HG03097 (cell line): ENCODE measurements around the gene LRRC63.

Experiments used
- ATAC-seq: cut with Tn5 transposase; IDR thresholded peaks from one replicate; pipeline ENCODE4 v1.9.1; 2021; ENCODE audit not compliant: unreplicated experiment, low FRiP score

The LRRC63 gene

DNA sequence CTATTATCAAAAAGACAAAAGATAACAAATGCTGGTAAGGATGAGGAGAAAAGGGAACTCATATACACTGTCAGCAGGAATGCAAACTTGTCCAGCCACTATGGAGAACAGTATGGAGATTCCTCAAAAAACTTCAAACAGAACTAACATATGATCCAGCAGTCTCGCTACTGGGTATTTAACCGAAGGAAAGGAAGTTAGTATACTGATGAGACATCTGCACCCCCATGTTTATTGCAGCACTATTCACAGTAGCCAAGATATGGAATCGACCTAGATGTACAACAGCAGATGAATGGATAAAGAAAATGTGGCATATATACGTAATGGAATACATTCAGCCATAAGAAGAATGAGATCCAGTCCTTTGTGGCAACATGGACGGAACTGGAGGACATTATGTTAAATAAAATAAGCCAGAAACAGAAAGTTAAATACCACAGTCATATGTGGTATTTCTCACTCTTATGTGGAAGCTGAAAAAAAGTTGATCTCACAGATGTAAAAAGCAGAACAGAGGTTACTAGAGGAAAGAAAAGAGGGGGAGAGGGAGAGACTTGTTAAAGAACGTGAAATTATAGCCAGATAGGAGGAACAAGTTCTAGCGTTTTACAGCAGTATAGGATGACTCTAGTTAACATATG lies 92.1 kb downstream of the LRRC63 start:
- no peak for ATAC-seq

DNA sequence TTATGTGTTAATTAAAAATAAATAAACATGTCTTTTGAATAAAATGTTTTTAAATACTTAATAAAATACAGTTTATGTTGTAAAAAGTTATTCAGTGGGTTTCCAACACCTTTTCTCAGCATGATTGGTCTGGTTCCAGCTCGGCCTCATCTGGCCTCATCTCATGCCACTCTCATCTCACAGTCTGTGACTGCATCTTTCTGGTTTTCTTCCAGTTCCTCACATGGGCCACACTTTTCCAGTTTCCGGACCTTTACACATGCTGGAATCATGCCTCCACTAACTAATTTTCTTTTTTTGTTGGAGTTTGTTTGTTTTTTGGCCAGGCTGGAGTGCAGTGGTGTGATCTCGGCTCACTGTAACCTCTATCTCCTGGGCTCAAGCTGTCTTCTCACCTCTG lies 92.8 kb downstream of the LRRC63 start:
- ATAC-seq, result no peak

DNA sequence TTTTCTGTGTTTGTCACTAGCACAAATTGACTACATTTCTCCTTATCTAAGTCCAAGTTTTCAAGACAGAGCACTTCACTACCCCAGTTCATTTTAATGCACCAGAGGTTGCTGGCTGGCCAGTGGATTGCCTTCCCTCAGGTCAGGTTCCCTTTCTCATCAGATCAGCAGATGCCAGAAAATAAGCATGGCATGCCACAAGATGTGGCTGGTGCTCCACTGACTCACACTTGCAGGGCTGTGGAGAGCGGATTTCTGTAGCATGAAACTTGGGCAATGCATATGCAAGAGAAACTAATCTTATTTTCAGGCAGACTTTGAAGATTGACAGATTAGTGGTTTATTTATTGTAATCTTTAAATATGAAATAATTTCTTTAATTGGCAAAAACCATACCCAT lies 95.8 kb downstream of the LRRC63 start:
- ATAC-seq, result no peak

DNA sequence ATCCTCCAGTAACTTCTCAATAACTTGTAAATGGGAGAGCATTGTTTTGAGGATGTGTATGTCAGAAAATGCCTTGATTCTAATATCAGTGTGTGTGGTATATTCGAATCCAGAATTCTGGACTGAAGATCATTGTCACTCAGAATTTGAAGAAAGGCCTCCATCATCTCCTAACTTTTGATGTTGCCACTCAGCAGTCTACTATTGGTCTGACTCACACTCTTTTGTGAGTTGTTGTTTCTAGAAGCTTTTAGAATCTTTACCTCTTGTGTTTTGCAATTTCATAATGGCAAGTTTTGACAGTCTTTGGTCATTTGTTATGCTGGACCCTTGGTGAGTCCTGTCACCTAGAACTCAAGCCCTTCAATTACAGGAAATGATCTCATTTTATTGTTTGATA lies 98.3 kb downstream of the LRRC63 start:
- ATAC-seq, result no peak

DNA sequence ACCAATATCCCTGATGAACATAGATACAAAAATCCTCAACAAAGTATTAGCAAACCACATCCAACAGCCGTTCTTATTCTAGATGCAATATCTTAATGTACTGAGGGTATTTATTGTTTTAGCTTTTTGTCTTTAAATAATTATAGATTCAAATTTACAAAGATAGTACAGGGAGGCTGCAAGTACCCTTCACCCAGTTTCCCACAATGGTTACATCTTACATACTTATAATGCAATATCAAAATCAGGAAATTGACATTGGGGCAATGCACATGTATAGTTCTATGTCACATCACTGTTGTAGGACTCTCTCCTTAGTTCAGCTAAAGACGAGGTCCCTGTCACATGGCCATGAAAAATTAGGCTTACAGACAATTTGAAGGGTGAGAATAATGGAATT lies 99.5 kb downstream of the LRRC63 start:
- no peak for ATAC-seq

DNA sequence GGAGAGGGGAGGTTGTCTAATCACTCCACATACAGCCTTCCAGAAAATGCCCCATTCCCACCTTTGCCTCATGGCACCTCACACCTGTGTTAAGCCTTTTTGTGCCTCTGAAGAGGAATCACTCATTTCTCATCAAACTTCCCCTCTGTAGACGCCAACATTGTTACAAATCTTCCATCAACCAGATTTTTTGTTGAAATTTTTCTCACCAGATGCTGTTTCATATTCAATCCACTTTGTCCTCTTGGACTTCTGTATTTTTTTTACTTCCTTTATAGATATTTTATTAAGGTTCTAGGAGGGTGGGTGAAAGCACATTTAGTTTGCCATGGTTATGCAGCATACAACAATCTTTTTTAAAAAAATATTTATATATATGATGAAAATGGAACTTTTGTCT lies 101.3 kb downstream of the LRRC63 start:
- no peak for ATAC-seq

DNA sequence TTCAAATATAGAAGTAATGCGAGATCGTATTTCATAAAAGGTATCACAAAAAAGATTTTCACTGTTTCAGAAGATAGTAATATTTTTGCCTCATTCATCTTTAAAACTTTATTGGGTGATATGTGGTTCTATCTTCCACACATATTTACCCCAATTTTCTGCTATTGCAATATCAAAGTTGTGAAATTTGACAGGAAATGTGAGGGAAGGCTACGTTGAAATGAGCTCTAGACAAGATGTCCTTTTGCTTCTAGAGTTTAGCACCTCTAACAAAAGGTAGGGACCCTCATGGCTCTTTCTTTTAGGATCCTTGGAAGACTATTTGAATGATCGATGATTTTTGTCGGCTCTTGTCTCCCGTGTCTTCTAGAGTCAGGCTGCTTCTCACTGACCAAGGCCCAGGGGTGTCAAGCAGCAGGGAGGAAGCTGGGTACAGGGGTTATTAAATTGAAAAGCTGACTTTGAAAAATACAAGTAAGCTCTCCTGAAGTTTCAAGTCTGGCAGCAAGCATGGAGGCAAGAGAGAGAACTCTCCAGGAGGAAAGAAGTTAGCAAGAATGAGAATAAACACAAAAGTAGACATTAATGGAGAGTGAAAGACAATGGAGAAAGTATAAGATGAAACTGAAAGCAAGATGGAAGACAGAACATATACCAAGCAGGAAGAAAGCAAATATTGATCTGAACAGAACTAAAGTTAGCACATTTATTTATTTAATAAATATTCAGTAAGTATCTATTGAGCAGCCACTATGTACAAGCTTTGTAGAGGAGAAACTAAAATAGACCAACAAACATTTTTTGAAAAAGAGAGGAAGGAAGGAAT lies 101.9 kb downstream of the LRRC63 start:
- ATAC-seq, result no peak

DNA sequence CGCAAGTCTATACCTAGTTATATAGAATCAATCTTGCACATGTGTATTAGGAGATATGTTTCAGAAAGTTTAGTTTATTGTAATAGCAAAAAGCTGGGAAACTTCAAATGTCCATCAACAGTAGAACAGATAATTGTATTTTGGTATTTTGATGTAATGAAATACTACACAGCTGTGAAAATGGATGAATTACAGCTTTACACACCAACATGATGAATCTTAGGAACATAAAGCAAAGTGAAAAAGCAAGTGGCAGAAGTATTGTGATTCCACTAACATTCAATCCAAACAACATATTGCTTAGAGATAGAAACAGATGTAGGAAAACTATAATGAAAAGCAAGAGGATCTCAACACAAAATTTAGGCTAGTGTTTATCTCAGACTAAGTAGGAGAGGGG lies 102.9 kb downstream of the LRRC63 start:
- ATAC-seq, result no peak

DNA sequence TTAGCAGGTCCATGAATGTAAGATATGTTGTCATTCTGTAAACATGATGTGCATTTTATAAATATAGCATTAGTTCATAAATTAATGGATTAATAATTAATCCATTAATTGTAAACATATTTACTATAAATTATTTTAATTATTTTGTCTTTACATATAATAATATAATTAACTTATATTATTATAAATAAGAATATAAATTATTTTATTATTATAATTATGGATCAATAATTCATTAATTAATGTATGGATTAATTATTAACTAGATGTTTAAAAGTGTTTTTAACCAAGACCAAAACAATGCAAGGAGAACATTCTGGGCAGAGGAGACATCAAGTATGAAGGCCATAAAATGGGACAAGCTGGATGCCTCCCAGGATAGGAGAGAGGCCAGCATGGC lies 103.3 kb downstream of the LRRC63 start:
- ATAC-seq, result no peak

DNA sequence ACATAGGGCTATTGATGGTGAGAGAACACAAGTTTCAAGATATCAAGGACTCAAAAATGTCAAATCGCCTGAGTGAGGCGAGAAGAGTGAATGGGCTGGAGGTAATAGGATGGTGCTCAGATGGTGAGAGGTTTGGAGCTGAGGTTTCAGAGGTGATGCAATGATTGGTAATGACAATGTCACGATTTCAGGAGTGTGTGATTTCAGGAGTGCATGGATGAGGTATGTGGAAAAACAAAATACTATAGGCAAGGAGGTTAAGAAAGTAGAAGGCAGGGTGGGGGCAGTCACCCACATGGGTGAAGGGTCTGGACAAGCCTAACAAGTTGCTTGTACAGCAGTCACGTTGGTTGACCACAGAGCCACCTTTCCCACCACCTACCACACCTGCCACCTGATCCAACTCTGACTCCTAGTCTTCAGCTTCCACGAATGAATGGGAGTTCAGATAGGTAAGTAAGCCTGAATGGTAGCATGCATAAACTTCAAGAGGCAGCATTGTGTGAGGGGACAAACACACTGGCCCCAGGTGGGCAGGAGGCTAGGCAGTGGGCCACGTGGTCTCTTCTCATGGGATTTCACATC lies 103.9 kb downstream of the LRRC63 start:
- no peak for ATAC-seq

DNA sequence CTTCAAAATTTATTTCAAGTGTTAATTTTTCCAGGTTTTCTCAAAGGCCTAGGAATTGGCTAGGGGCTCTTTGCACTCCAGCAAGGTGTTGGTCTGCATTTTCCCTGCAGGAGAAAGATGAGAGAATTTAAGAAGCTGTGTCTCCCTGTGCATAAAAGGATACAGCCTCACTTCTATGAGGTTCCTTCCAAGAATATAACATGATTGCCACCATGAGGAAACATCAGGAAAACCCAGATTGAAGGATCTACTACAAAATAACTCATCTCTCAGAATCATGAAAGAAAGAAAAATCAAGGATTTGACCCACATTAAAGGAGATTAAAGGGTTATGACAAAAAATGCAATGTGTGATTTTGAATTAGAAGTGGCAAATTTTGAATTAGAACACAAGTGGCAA lies 105.4 kb downstream of the LRRC63 start:
- ATAC-seq, result no peak

DNA sequence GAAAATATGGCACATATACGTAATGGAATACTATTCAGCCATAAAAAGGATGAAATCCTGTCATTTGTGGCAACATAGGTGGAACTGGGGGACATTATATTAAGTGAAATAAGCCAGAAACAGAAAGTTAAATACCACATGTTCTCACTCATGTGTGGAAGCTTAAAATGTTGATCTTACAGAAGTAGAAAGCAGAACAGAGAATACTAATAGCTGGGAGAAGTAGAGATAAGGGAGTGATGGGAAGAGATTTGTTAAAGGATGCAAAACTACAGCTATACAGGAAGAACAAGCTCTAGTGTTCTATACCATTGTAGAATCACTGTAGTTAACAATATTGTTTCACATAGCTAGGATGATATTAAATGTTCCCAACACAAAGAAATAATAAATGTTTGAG lies 107.3 kb downstream of the LRRC63 start:
- no peak for ATAC-seq

DNA sequence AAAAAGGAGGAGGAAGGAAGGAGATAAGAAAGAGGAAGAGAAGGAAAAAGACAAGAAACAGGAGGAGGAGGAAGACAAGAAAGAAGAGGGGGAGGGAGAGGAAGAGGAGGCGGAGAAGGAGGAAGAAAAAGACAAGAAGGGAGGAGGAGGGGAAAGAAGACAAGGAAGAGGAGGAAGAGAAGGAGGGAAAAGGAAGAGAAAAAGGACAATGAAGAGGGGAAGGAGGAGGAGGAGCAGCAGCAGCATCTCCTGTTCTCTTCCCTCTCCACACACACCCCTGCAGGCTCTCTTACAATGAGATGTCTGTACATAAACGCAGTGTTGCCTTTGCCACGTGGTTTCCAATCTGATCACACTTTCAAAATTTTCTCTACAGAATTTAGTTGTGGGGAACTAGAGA lies 108.7 kb downstream of the LRRC63 start:
- no peak for ATAC-seq

DNA sequence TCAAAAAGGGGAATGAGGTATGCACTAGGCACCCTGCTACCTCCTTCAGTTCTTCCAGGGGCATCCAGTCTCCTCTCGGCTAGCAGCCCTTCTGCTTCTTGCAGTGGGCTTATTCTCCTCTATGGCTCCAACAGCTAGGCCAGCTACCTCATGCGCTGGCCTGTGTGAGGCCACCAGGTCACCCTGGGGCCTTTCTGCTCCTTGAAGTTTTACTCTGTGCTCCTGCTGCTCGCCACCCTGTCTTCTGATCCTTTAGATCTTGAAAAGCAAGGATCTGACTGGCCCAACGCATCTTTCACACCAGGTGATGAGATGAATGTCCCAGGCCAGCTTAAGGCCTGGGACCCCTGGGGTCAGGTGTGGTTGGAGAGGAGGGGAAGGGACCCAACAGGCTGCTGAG lies 109.1 kb downstream of the LRRC63 start:
- ATAC-seq, result no peak

DNA sequence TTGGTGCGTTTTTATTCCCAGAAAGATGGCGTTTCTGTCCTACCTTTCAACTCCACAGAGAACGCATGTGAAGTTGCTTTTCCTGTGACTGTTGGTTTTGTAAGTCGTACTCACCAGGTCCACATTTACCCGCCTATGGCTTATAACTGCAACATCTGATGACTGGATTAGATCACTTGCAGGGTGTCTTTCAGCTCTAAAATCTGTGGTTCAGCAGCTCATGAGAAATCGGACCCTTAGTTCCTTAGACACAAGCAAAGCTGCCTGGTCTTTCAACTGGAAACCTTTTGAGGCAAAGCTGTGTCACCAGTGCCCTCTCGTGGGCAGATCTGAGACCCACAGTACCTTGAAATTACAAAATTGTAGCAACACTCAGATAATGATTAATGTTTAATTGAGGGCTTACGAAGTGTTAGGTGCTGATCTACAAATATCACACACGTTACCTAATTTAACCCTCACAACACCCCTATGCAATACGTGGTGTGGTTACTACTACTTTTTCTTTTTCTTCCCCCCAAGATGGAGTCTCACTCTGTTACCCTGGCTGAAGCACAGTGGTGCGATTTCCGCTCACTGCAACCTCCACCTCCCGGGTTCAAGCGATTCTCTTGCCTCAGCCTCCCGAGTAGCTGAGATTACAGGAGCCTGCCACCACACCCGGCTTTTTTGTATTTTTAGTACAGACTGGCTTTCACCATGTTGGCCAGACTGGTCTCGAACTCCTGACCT lies 109.9 kb downstream of the LRRC63 start:
- ATAC-seq, result no peak

DNA sequence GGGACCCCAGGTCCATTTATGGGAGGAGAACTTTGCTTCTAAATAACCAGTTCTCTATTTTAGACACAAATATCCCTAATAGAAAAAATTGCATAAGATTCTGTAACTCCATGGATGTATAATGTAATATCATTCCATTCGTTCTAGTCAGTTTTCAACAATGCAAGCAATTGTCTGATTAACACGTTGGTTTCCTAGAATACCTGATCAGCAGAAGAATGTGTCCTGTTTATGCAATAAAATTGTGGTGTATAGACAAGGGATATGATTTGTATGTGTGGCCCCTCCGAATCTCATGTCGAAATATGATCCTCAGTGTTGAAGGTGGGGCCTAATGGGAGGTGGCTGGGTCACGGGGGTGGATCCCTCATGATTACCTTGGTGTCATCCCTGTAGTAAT lies 113.2 kb downstream of the LRRC63 start:
- no peak for ATAC-seq
